Colonic mucosa (tissue), 4 donors: ENCODE results near the gene KCND3. TPM values are rescaled to one million over a fixed set of nuclear protein-coding genes. Genes with fewer than 3 reads are reported as not detected.

ENCODE experiments used
- DNase-seq: peaks from one replicate; pipeline ENCODE4 v3.0.0-alpha.2; 2020
- H3K27ac ChIP-seq: fragments of 200-600 bp; one replicate; pipeline ENCODE4 v1.8.0; 2021
- H3K27me3 ChIP-seq: fragments of 200-600 bp; one replicate; pipeline ENCODE4 v1.8.0; 2021
- H3K36me3 ChIP-seq: fragments of 200-600 bp; one replicate; pipeline ENCODE4 v1.8.0; 2021
- H3K4me1 ChIP-seq: fragments of 200-600 bp; one replicate; pipeline ENCODE4 v1.8.0; 2021; ENCODE audit warnings: mild to moderate bottlenecking
- H3K4me3 ChIP-seq: fragments of 200-600 bp; one replicate; pipeline ENCODE4 v1.8.0; 2021
- H3K9ac ChIP-seq, 2 donors: one replicate each; pipeline ENCODE4 v1.7.0; 2013; ENCODE audit warnings: control low read depth in 2 of 2, low read depth in 2 of 2, low read length in 2 of 2
- H3K9me3 ChIP-seq: fragments of 200-600 bp; one replicate; pipeline ENCODE4 v1.8.0; 2021
- intact Hi-C: fragments of 100-400 bp; cut with DNase I; formaldehyde crosslinking; loops from one replicate; pipeline ENCODE4 v1.14.1; 2022
- total RNA-seq, 2 donors: library from RNA; stranded (reverse); fragmentation: NEBNext Ultra II Directional in 1 of 2; extraction: Animal tissue kit (Norgen Biotek cat#: 25700) in 1 of 2; gene quantifications; one replicate each; pipeline ENCODE4 v1.2.1, GENCODE V29; 2021
- TF ChIP-seq, protein P1 (sequence below): fragments of 200-600 bp; IDR thresholded peaks from one replicate; pipeline ENCODE4 v1.8.0; 2022; ENCODE audit warnings: antibody characterized with exemption, mild to moderate bottlenecking
- donor health status: healthy.
- donor health status: DM: no; HTN: no; CAD: no.
- donor health status: DM: no; HTN: no; CAD: no.

The KCND3 gene
- total RNA-seq, 2 donors from 2014 or later = 0.94 to 3.5 TPM

GRCh38 chr1:111755331-111756123 is 233.9 kb downstream of the KCND3 start, which contains the start of gene DDX20:
DDX20 (plus strand) TSS chr1:111755901; CDS start chr1:111755925, 24 bp downstream.
- DNase-seq = peak; percentile 95

DNA sequence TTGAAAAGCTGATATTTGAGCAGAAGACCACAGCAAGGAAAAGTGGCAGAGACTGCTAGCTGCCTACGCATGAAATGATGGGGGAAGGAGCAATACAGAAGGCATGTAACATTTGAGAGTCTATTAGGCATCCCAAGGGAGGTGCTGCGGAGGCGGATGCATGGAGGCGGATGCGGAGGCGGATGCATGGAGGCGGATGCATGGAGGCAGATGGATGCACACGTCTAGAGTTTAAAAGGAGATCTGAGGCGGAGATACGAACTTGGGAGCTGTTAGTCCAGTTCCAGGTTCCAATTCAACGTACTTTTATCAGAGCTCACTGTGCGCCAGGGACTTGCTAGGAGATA is 234.5 kb downstream of the KCND3 start:
- no peaks in the 10 kb centered on the region for H3K36me3 ChIP-seq
- H3K27ac ChIP-seq = peak overlapping the region; percentile 88
- peak overlapping the region; percentile 77 to 83 for H3K9ac ChIP-seq
- H3K4me1 ChIP-seq = peaks cover 7% of the 10 kb centered on the region
- no peaks in the 10 kb centered on the region for H3K9me3 ChIP-seq
- intact Hi-C loops = loop anchor here (5.0 kb wide), 1 partner anchor 38 kb away; no protein-coding TSS in a partner anchor
- H3K4me3 ChIP-seq = peak overlapping the region; percentile 90
- TF ChIP-seq, protein P1, sequence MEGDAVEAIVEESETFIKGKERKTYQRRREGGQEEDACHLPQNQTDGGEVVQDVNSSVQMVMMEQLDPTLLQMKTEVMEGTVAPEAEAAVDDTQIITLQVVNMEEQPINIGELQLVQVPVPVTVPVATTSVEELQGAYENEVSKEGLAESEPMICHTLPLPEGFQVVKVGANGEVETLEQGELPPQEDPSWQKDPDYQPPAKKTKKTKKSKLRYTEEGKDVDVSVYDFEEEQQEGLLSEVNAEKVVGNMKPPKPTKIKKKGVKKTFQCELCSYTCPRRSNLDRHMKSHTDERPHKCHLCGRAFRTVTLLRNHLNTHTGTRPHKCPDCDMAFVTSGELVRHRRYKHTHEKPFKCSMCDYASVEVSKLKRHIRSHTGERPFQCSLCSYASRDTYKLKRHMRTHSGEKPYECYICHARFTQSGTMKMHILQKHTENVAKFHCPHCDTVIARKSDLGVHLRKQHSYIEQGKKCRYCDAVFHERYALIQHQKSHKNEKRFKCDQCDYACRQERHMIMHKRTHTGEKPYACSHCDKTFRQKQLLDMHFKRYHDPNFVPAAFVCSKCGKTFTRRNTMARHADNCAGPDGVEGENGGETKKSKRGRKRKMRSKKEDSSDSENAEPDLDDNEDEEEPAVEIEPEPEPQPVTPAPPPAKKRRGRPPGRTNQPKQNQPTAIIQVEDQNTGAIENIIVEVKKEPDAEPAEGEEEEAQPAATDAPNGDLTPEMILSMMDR = no peak
- no peaks in the 10 kb centered on the region for H3K27me3 ChIP-seq
- peak; percentile 48 for DNase-seq

More at GRCh38 chr1:111755331-111756123, 233.9 kb downstream of the KCND3 start, which contains the start of gene DDX20:
- intact Hi-C loops = no loop called here
- Histone ChIP-seq H3K9ac (peak within 1 kb of the TSS; percentile 77 to 83), H3K36me3 (no peaks in the 10 kb centered on the region), H3K9me3 (no peaks in the 10 kb centered on the region), H3K27ac (peak within 1 kb of the TSS; percentile 88), H3K4me1 (peaks cover 7% of the 10 kb centered on the region), H3K4me3 (peak within 1 kb of the TSS; percentile 90), H3K27me3 (no peaks in the 10 kb centered on the region)
- TF ChIP-seq, protein P1 = peak; percentile 76

GRCh38 chr1:111751906-111752575 is 237.4 kb downstream of the KCND3 start:
- Histone ChIP-seq H3K27me3 (no peaks in the 10 kb centered on the region), H3K36me3 (no peaks in the 10 kb centered on the region), H3K4me3 (no peak overlapping the region), H3K27ac (no peak overlapping the region), H3K9ac (no peak overlapping the region), H3K9me3 (no peaks in the 10 kb centered on the region), H3K4me1 (peaks cover 5% of the 10 kb centered on the region)
- TF ChIP-seq, protein P1 = no peak
- intact Hi-C loops = loop anchor here (5.0 kb wide), 1 partner anchor 35 kb away; no protein-coding TSS in a partner anchor
- no peak for DNase-seq

- H3K27me3 ChIP-seq = no peaks in the 10 kb centered on the region
- no peak overlapping the region for H3K27ac ChIP-seq
- intact Hi-C loops = loop anchor here (5.0 kb wide), 1 partner anchor 34 kb away; no protein-coding TSS in a partner anchor
- no peak overlapping the region for H3K9ac ChIP-seq
- TF ChIP-seq, protein P1 = no peak
- no peaks in the 10 kb centered on the region for H3K4me1 ChIP-seq
- no peak for DNase-seq
- H3K4me3 ChIP-seq = no peak overlapping the region
- no peaks in the 10 kb centered on the region for H3K9me3 ChIP-seq
- H3K36me3 ChIP-seq = no peaks in the 10 kb centered on the region
These were observed 238.6 kb downstream of the KCND3 start for GRCh38 chr1:111750856-111751255.

DNA sequence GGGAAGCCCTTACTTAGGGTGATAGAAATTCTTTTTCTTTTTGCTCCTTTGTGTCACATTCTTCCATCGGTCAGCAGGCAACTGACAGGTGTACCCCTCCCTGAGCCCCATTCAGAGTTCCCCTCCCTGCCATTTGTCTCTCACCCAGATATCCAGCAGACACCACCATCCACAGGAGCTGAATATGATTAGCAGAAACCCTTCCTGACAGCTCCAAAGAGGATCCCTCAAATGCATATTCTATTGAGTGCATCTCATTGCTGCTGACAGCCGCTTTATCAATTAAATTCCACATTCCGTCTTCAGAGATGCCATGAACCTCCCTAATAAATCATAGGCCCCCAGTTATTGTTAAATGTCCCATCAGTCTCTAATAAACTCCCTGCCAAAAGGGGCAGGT is 239.8 kb downstream of the KCND3 start:
- no peaks in the 10 kb centered on the region for H3K27me3 ChIP-seq
- TF ChIP-seq, protein P1 = no peak
- no peaks in the 10 kb centered on the region for H3K4me1 ChIP-seq
- H3K9me3 ChIP-seq = no peaks in the 10 kb centered on the region
- H3K4me3 ChIP-seq = no peak overlapping the region
- H3K27ac ChIP-seq = no peak overlapping the region
- intact Hi-C loops = loop anchor here (5.0 kb wide), 2 partner anchors 32 to 242 kb away; no protein-coding TSS in a partner anchor
- no peak for DNase-seq
- no peaks in the 10 kb centered on the region for H3K36me3 ChIP-seq
- H3K9ac ChIP-seq = no peak overlapping the region
